GM19099 (cell line): ENCODE results near the gene CERS5.
A peak's percentile ranks its signal among the peaks of the same experiment; 100 is the strongest.

Experiments used
- POLR2A ChIP-seq: IDR thresholded peaks from 3 replicates; pipeline ENCODE4 v1.6.1; 2011; ENCODE audit warnings: low read depth; ENCODE audit not compliant: insufficient read length; ENCODE audit errors: extremely low read depth

CERS5 gene

DNA sequence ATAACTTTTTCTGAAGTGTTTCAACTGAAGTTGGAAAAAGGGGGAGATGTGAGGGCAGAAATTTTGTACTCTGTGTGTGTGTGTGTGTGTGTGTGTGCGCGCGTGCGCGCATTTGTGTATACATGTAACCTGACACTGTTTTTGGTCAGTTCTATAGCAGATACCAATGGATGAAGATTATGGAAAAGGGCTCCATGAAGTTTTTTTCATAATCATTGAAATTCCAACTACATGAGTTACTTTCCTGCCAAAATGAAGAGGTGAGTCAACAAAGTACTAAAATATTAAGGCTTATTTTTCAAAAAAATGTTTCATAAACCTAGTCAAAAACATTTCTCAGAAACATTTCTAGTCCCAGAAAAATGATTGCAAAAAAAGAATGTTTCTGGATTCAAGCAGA lies 25.7 kb upstream of the CERS5 start:
- TF ChIP-seq POLR2A, result no peak

DNA sequence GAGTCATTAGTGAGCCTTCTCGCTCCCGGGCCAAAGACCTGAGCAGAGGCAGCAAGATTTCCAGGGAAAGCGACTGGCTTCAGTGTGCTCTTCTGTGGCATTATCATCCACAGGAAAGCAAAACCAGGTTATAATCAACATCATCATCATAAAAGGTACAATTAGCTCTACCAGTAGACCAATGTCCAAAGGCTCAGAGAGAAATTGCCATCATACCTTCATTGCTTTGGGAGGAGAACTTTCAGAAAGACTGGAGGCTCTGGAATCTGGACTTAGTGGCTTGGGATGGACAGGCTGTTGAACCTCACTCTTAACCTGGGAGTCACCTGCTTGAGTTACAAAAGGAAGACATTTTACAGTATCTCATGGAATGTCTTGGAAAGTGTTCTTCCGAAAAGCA lies 25.1 kb upstream of the CERS5 start:
- TF ChIP-seq POLR2A, result no peak

GRCh38 chr12:50190859-50191258 lies 23.7 kb upstream of the CERS5 start:
- no peak for TF ChIP-seq POLR2A

DNA sequence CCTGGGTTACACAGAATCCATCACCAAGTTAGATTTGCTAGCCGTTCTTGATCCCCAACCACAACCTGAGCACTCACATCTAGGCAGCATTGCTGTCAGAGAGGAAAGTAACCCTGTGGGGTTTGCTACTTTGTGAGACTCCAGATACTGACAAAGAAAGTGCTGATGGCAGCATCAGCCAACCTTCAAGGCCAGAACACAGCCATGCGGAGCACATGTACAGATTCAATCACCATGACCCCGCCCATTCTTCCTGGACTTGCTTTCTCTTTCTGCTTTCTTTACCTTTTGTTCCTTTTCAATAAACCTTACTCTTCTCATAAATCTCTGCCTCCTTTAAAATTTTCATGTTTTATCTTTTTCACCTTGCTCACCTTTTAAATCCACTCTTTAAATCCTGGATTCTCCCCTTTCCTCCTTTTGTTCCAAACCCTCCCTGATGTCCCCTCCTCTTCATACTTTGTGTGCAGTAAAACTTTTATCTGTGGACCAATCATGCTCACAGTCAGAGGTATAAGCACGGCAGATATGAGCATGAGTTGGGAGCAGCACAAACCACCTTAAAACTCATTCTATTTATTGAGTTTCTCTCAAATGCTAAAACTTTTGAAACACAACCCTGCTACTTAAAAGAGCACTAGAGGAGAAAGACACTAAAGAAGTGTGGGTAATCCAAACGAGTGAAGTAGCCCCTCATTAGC lies 21.9 kb upstream of the CERS5 start:
- TF ChIP-seq POLR2A, result peak; percentile 3

GRCh38 chr12:50188241-50188781 lies 21.1 kb upstream of the CERS5 start:
- no peak for TF ChIP-seq POLR2A

- TF ChIP-seq POLR2A, result no peak
These were observed 20.1 kb upstream of the CERS5 start for GRCh38 chr12:50187084-50187900.

GRCh38 chr12:50186681-50187080 lies 19.5 kb upstream of the CERS5 start:
- no peak for TF ChIP-seq POLR2A

DNA sequence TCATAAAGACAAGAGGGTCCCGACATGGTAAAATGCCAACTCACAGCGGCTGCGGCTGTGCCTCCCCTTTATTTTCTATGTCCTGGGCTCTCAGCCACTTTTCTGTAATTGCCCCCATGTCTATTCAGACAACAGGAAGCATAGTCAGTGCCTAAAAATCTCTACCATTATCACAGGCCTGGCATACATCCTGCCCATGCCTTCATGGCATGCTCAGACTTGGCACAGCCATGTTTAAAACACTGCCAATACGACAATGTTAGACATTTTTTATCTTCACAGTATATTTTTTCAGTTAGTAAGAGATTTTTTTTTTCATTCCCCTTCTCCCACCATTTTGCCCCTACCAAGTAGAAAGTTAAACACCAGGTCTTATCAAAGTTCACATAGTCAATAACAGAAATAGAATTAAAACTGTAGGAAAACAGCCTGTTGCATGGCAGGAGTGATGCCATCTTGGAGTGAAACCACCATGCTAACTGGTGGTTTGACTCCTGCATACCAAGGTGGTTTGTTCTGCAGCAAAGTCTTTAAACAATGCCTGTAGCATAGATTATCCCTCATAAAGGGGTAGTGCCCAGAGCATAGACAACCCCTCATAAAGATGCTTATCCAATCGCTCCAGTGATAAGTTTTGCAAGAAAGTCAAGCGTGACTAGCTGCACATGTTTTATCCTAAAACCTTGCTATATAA lies 18.9 kb upstream of the CERS5 start:
- TF ChIP-seq POLR2A, result no peak

GRCh38 chr12:50185301-50185895 lies 18.2 kb upstream of the CERS5 start:
- TF ChIP-seq POLR2A, result no peak

DNA sequence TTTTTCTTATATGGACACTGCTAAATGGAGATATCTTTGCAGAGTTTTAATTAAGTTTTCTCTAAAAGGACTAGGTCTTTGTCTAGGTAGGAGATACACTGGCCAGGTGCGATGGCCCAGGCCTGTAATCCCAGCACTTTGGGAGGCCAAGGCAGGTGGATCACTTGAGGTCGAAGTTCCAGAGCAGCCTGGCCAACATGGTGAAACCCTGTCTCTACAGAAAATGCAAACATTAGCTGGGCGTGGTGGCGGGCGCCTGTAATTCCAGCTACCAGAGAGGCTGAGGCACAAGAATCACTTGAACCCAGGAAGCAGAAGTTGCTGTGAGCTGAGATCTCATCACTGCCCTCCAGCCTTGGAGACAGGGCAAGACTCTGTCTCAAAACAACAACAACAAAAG lies 17.1 kb upstream of the CERS5 start:
- TF ChIP-seq POLR2A, result no peak

DNA sequence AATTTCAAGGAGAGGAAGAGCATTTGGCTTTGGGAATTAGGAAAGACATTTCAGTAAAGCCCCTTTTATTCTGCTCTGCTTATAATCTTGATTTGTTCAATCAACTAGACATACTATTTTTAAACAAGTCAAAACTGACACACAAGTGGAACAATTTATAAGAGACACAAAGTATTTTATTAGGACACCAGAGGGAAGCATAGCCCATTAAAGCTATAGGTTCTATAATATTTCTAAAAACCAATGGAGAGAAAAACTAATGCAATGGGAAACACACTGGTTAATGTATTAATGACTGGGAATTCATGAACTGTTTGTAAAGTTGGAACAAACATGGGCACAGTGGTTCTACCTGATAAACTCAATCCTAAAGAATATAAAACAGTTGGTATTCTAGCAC lies 15.3 kb upstream of the CERS5 start:
- no peak for TF ChIP-seq POLR2A

GRCh38 chr12:50181691-50182090 lies 14.5 kb upstream of the CERS5 start:
- TF ChIP-seq POLR2A, result no peak

DNA sequence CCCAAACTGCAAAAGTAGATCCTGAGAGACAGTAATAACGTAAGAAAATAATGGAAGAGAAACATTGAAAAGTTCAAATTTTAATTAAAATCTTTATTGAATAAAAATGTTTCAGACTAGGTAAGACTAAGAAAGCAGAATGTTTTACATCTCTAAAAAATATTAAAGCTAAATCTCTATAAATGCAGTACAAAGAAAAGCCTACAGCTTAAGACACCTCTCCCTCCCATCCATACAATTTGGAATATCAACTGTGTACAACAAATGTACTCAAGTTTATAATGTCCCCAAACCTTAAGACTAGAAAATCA lies 8.5 kb upstream of the CERS5 start:
- TF ChIP-seq POLR2A, result no peak

DNA sequence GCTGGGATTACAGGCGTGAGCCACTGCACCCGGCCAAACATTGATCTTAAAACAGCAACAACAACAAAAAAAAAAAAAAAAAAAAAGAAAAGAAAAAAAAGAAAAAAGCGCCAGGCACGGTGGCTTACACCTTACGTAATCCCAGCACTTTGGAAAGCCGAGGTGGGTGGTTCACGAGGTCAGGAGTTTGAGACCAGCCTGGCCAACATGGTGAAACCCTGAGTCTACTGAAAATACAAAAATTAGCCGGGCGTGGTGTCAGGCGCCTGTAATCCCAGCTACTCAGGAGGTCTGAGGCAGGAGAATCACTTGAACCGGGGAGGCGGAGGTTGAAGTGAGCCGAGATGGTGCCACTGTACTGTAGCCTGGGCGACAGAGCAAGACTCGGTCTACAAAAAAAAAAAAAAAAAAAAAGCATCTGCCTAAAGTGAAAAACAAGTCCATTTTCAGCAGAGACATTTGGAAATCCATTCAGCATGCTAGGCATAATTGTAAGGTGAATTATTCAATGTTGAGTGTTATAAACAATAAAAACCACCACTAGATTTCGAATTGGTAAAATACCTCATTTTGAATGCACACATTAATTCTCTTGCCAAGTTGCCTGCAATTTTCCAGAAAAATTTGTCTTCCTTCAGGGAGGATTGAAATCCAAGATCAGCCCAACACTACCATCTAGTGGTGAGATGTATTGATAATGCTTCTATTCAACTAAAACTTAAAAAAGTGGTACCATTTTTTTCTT lies 8.0 kb upstream of the CERS5 start:
- no peak for TF ChIP-seq POLR2A

DNA sequence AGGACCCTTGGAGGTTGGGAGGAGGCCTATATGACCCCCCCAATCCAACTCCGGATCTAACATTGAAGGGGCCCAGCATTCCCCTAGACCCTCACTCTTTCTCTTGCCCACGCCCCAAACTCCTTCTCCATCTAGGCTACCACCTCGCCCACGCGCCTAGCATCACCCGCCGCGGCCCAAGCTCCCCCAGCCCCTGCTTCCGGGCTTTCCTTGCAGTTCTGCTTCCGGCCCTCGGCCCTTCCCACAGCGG lies 445 bp downstream of the CERS5 start:
- TF ChIP-seq POLR2A, result no peak
